GM21576 (cell line): Measurements from ENCODE around the gene MOG.

Source experiments
- ATAC-seq: cut with Tn5 transposase; IDR thresholded peaks from one replicate; pipeline ENCODE4 v1.9.1; 2021; ENCODE audit warnings: mild to moderate bottlenecking, moderate library complexity; ENCODE audit not compliant: unreplicated experiment

MOG gene

DNA sequence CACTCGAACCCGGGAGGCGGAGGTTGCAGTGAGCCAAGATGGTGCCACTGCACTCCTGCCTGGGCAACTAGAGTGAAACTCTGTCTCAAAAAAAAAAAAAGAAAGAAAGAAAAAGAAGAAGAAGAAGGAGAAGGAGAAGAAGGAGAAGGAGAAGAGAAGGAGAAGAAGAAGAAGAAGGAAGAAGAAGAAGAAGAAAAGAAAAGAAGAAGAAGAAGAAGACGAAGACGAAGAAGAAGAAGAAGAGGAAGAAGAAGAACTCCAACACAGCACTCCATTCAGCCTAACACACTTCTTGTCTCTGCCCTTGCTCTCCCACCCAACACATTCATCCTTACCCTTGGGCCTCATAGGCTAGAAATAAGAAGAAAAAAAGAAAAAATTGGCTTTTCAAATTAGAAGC, 17.1 kb downstream of the MOG start:
- no peak for ATAC-seq

DNA sequence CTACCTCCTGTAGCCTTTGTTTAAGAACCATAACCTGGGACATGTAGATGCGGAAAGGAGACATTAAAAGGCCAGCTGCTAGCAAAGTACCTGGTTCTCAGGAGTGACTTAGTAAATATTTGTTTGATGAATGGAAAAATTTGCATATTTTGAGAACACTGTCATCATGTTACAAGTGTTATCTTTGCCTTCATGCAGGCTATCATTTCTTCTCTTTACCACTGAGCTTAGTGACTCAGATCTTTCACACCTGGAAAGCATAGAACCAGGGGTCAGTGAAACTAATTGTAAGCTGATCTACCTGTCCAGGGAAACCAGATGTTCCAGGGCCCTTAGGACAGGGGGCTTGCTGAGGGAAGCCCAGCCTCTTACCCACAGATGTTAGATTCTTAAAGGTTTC, 18.7 kb downstream of the MOG start:
- no peak for ATAC-seq

DNA sequence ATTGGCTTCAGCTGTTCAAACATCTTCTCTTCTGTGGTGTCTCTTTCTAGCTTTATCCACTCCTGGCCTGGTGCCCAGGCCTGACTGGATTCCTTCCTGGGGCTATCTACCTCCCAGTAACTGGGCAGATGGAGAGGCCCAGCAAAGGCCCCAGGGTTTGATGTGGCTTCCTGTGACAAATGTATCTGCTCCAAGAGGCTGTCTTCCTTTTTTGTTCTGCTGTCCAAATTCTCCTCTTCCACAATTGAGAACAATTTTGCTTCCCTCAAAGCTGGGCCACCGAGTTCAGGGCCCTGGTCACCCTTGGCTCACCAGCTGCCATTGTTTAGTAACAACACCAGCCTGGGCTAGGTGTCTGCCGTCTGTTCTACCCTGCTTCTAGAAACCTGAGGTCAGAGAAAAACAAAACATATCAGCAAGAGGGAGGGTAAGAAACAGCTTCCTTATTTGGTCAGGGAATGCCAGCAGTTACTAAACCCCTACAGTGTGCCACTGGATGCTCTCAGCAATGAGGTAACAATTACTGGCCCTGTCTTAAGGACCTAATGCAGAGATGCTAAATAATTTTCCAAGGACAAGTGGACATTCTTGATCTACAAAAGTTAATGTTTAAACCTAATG, 20.2 kb downstream of the MOG start:
- no peak for ATAC-seq

DNA sequence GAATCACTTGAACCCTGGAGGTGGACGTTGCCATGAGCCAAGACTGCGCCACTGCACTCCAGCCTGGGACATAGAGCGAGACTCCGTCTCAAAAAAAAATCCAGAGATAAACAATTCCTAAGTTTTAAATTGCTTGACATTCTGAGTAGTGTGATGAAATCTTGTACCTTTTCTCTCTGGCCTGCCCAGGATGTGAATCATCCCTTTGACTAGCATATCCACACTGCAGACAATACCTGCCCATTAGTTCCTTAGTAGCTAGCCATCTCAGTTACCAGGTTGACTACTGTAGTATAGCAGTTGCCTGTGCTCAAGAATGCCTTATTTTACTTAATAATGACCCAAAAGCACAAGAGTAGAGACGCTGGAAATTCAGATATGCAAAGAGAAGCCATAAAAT, 21.2 kb downstream of the MOG start:
- ATAC-seq = no peak

DNA sequence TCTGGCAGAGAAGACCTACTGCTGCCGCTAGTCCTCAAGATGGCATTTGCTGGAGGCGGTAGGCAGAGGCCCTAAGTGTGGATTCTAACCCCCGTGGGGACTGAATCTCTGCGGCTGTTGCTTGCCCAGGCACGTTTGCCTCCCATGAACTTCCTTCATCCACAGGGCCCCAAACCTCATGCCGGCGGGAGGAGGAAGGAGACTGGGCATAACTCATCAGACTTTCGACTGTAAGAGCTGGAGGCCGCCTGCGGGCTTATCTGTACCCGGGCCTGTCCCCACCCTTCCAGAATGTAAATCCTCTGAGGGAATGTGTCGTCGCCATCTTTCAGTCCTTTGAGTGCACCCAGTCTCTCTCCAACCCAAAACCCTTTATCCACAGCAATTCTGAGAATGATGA, 23.1 kb downstream of the MOG start:
- no peak for ATAC-seq

DNA sequence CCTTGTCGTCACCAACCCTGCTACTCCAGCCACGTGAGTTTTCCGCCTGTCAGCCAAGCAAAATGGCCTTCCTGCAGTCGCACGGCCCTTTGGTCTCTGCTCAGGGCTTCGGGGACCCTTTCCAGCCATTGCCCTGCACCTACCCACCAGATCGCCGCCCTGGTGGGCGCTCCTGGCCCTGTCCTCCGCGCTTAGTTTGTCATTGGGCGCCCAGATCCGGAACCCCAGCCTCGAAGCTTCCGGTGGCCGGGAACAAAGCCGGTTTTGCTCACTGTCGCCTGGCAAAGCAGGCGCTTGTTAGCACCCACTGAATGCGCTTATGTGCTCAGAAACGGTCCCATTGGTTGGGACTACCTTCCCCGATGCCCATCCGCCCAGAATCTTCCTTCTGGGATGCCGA, 23.5 kb downstream of the MOG start:
- ATAC-seq = no peak

DNA sequence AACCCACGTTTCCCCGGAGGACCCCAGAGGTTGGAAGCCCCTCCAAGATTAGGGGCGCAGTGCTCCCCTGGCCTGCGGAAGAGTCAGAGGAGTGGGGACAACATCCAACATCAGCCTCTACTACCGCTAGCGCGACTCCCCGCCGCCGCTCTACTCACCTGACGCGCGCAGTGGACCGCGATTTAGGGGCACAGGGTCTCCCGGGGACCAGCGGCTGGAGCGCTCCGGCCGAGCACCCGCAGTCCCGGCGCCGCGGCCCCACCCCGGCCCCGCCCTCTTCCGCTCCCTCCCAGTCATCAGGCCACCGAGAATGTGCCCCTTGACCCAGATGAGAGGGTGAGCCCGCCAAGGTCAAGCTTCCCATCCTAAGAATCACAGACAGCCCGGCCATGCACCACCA, 24.0 kb downstream of the MOG start, which contains the start of gene ZFP57:
ZFP57 (minus strand) TSS at position 249 of the 400 bp plus-strand sequence. CDS start 4,149 bp downstream, outside the sequence.
- no peak for ATAC-seq

DNA sequence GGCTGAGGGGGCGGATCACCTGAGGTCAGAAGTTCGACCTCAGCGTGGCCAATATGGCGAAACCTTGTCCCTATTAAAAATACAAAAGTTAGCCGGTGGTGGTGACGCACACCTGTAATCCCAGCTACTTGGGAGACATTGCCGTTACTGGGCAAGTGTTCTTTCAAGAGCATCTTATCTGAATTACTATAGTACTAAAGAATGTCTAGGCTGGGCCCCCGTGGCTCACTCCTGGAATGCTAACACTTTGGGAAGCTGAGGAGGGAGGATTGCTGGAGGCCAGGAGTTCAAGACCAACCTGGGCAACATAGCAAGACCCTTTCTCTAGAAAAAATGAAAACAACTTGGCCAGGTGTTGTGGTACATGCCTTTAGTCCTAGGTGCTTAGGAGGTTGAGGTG, 24.9 kb downstream of the MOG start:
- ATAC-seq = no peak

DNA sequence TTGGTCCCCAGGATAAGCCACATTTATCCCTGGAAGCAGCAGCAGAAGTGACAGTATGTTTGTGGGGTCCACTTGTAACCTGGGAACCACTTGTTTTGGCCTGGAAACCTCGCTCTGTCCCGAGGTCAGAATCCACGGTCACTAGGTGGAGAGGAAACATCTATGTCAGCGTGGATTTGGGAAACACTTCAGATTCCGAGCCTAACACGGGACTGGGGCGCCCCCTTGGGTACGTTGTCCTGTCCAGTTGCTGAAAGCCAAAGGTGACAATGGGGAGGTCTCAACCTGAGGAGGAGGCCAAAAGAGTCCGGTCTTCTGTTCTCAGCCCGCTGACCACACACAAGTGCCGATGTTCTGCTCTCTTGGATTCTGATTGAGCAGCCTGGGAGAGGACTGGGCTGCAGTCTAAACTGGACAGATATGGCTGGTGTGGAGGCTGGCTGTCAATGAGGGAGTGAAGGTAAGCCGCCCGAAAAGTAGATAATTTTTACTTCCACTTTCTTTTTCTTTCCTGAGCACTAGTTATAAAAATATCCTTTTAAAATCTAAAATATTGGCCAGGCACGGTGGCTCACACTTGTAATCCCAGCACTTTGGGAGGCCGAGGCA, 28.9 kb downstream of the MOG start:
- ATAC-seq = no peak

DNA sequence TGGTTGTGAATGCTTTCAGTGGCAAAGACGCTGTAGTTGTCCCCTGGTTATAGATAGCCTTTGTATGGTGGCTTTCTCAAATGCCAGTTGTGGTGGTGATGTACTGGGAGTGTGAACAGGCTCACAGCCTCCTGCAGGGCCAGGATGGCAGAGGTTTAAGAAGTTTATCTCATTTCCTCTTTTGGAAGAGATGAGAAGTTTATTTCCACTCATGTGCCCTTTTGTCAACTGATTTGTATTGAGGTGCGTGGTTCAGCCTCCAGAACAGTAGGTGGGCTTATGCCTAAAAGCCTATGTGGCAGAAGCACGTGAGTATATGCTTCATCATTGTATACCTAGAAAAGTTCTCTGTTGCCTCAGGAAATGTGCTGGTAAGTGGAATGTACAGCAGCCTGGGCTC, 37.7 kb downstream of the MOG start:
- ATAC-seq = no peak

DNA sequence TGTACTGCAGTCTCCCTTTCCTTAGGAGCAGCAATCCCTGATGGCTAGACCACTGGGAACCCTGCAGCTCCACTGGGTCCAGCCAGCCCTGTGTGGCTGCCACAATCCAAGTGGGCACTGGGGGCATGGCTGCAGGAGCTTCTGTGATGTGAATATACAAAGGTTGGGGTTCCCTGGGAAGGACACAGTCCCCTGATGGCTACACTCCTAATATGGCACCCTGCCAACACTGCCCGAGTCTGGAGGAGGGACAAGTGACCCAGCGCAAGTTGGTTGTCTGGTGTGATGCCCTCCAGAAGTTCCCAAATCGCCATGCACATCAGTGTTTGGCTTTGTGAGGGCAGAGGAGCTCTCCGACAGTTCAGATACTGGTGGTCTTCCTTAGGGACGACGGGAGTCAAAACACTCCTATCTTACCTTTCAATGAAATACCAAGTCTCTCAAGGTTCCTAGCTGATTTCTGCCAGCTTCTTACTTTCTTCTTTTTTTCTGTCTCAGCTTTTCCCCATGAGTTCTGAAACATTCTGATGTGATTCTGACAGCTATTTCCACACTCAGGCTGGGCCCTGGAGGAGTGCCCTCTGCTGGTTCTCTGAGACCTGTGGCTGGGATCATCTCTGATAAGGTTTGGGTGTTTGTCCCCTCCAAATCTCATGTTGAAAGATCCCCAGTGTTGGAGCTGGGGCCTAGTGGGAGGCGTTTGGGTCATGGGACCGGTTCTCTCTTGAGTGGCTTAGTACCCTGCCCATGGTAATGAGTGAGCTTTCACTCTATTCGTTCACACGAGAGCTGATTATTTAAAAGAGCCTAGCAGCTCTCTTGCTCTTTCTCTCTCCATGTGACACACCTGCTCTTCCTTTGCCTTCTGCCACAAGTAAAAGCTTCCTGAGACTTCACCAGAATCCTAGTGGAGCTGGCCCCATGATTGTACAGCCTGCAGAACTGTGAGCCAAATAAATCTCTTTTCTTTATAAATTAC, 39.5 kb downstream of the MOG start:
- no peak for ATAC-seq

DNA sequence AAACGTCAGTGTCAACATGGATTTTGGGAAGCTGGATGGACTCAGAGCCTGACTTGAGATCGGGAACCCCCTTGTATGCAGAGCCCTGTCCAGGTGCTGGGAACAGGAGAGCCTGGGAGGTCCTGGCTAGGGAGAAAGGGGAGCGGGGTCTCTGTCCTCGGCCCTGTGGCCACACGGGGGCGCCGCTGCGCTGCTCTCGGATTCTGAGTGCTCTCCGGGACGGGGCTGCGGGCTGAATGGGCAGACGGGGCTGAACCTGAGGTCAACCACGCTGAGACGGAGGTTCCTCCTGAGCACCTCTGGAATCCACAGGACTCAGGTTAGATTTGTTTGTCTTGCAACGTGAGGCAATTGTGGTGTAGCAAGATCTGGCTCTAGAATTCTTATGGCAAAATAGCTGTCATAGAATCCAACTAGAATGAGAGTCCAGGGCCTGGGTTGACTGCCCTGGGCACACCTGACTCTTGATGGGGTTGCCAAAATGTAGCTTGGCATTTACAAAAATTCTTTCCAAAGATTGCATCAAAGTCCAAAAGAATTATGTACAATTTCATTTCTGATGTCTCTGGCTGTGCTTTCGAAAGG, 45.7 kb downstream of the MOG start:
- ATAC-seq = no peak

DNA sequence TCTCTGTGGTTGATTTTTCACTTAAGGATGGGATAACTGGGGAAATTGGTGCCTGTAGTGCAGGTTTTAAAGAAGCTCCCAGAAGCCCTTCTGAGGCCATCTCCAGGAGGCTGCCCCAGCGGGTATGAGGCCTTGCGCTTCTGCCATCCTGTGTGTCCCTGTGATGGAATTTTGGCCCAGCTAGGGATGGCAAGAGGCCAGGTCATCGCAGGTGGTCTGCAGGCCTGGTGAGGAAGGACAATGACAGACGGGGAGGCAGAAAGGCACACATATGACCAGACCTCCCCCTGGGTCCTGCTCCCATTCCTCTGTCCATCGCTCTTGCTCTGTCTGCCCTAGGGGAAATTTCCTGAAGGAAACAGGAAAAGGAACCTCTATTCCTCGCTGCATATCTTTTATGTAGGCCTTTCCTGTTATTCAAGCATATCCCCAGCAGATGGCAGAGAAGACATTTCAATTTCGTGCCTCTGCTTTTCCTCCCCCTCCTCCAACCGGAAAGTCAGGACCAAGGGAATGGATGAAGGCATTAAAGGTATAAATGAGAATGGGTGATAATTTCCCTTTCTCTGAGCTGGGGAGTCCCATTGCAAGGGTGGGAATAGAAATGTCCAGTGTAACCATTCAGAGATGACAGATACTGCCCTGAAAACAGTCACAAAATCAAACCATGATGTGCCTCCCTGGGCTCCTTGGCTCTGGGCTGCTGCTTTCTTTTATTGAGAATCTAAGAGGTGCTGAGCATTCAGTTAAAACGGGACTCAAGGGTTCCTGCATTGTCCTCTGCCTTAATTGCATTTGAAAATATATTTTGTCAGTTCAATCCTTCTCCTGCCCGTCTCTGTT, 48.7 kb downstream of the MOG start:
- no peak for ATAC-seq

DNA sequence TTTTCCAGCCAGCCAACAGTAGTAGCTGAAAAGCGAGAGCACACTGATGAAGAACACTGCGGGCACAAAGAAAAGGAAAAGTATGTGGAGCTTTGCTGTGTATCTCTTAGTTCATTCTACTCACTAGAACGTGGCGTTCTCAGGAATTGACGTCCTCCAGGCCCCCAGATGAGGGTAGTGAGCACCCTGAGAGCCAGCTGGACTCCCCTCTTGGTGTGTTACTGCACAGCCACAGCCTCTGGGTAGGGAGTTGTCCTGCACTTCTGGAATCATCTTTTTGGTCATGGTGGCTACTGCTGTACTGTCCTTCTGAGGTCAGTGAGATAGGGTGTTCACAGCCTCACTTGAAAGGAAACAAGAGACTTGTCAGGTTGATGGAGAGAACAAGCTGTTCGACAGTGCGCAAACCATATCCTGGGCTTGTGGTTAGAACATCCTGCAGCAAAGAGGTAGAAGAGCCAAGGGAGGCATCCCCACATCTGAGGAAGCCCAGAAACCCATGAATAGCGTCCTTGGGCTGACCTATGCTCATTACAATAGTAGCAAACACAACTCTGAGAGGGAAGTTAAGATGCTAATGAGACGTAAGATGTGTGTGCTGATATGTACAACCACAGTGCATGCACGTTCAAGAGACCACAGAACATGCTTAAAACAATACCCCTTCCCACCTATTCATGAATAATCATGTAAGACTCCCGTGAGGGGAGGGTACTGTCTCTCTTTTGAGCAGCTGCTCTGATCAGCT, 51.7 kb downstream of the MOG start:
- no peak for ATAC-seq

DNA sequence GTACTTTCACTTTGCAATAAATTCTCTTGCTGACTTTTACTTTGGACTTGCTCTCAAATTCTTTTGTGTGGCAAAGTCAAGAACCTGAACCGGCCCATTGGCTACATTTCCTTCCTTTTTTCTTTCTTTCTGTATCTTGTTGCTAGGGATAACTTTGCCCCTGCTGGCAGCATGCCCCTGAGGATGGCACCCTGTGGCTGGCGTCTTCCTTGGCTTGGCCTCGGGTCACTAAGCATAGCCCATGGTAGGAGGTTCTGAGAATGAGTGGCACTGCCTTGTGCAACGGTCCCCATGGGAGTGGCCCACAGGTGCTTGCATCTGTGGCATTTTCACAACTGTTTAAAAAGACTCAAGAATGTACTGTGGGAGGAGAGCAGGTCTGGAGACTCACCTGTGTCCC, 52.3 kb downstream of the MOG start:
- no peak for ATAC-seq

DNA sequence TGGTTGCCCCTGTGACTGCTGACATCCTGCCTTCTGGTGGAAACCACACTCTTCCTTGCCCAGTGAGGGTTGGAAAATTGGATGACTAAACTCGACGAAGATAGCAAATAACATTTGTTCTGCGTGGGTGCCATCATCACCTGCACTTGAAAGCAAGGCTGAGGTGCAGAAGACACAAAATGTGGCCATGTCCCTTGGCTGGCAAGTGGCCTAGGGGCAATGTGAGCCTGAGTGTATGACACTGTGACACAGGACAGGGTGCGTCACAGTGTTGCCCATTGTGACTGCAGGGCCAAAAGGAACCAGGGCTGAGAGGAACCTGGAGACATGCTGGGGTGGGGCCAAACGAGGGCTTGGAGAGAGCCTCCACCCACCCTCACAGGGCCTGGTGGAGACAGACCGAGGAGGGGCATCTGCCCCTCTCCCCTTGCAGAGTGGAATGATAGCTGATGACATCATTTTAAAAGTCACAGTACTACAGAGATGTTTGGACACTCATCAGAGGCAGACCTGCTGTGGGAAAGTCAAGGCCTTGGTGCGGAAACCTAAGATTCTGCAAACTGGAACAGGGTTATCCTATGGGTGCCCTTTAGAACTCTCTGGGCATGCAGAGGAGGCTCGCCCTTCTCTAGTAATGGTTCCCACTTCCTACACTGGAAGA, 53.5 kb downstream of the MOG start:
- ATAC-seq = no peak

DNA sequence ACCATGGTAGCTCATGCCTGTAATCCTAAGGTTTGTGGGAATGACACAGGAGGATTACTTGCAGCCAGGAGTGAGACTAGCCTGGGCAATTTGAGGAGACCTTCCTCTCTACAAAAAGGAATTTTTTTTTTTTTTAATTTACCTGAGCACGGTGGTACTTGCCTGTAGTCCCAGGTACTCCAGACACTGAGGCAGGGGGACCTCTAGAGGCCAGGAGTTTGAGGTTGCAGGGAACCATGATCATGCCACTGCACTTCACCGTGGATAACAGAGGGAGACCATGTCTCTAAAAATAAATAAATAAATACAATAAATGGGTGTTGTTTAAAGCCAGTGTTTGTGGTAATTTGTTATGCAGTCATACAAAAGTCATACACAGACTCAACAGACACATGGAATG, 64.0 kb downstream of the MOG start:
- ATAC-seq = no peak
